ENCODE data around the gene GPD2.

DNA sequence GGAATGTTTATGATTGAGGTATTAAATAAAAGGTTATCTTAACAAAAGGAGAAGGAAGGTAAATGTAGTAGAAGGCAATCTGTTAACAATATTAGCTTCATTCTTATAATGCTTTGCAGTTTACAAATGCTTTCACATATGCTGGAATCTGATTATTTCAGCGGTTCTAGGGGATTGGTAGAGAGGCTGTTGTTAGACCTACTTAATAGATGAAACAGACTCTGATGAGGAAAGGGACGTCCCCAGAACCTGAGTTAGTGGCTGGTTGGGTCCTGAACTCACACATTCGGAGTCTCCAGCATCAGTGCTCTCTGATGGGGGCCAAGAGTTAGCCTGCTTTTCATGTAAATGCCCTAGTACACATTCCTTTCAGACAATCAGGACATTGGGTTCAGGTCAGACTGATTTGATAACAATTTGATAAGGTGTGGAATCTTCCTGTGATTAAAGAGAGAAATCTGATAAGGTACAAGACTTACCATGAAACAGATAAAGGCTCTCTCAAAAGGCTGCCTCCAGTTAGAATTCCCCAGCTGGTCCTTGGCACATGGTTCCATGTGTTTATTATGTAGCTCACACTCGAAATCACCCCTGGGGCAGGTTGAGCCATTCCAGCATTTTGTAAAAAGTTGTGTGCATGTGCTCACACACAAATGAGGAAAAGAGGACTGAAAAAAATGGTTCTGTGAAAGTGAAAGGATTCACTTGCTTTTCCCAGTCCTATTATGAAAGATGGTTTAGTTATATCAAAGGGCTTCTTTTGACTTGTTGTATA, 103.1 kb downstream of the GPD2 start:
- TF ChIP-seq BRCA1 (IDR thresholded peaks at IDR 0.05; ENCODE audit: low read depth, low read length) (no peak), SIN3A (IDR thresholded peaks at IDR 0.05; ENCODE audit: low read depth, low read length) (no peak), FOXK2 (IDR thresholded peaks at IDR 0.05) (no peak), TCF3 (IDR thresholded peaks at IDR 0.05; ENCODE audit: borderline replicate concordance, insufficient read depth, low read depth, low read length) (no peak), MTA2 (IDR thresholded peaks at IDR 0.05; ENCODE audit: low read depth) (no peak), EZH2 (IDR thresholded peaks at IDR 0.05; ENCODE audit: borderline replicate concordance, control insufficient read depth, low read depth, low read length) (no peak), NR2F1 (conservative IDR thresholded peaks at IDR 0.05) (no peak), RELA (IDR thresholded peaks at IDR 0.05; ENCODE audit: borderline replicate concordance, partially characterized antibody) (no peak)
- TF ChIP-seq, protein P1, sequence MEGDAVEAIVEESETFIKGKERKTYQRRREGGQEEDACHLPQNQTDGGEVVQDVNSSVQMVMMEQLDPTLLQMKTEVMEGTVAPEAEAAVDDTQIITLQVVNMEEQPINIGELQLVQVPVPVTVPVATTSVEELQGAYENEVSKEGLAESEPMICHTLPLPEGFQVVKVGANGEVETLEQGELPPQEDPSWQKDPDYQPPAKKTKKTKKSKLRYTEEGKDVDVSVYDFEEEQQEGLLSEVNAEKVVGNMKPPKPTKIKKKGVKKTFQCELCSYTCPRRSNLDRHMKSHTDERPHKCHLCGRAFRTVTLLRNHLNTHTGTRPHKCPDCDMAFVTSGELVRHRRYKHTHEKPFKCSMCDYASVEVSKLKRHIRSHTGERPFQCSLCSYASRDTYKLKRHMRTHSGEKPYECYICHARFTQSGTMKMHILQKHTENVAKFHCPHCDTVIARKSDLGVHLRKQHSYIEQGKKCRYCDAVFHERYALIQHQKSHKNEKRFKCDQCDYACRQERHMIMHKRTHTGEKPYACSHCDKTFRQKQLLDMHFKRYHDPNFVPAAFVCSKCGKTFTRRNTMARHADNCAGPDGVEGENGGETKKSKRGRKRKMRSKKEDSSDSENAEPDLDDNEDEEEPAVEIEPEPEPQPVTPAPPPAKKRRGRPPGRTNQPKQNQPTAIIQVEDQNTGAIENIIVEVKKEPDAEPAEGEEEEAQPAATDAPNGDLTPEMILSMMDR (IDR thresholded peaks at IDR 0.05 in 2 of 3, conservative IDR thresholded peaks at IDR 0.05 in 1 of 3; ENCODE audit: control insufficient read depth in 2 of 3, extremely low read depth in 1 of 3, insufficient read depth in 1 of 3, low read depth in 3 of 3, low read length in 3 of 3), result no peak

Data from GM12878 (cell line).